HepG2 (cell line): ENCODE measurements around the gene KIAA1549.

Experiments
- CAMTA2 ChIP-seq: sonication (generic); formaldehyde crosslinking; IDR thresholded peaks from 2 replicates; pipeline ENCODE4 v1.4.0; 2020; ENCODE audit warnings: mild to moderate bottlenecking, missing genetic modification reagents, borderline replicate concordance
- MLLT10 ChIP-seq: sonication (generic); formaldehyde crosslinking; IDR thresholded peaks from 2 replicates; pipeline ENCODE4 v1.4.0; 2020; ENCODE audit warnings: missing genetic modification reagents
- PAWR ChIP-seq: sonication (generic); formaldehyde crosslinking; IDR thresholded peaks from 2 replicates; pipeline ENCODE4 v1.4.0; 2020; ENCODE audit warnings: missing genetic modification reagents, mild to moderate bottlenecking, borderline replicate concordance
- REST ChIP-seq, 2 experiments: IDR thresholded peaks; 2 replicates each; pipeline ENCODE4 v1.6.1; 2011 to 2012; ENCODE audit warnings: low read length in 2 of 2, borderline replicate concordance in 1 of 2, low read depth in 1 of 2, mild to moderate bottlenecking in 1 of 2, moderate library complexity in 1 of 2
- SUZ12 ChIP-seq: fragments of 150-350 bp; IDR thresholded peaks from 2 replicates; pipeline ENCODE4 v1.6.1; 2014; ENCODE audit warnings: low read depth, low read length
- TBX3 ChIP-seq: fragments of 450-650 bp; IDR thresholded peaks from 2 replicates; pipeline ENCODE4 v1.6.1; 2017; ENCODE audit warnings: antibody characterized with exemption, mild to moderate bottlenecking, inconsistent platforms, borderline replicate concordance
- THAP9 ChIP-seq: sonication (generic); formaldehyde crosslinking; IDR thresholded peaks from 2 replicates; pipeline ENCODE4; 2020; ENCODE audit warnings: missing genetic modification reagents, mild to moderate bottlenecking, borderline replicate concordance
- ZNF12 ChIP-seq: sonication (generic); formaldehyde crosslinking; IDR thresholded peaks from 2 replicates; pipeline ENCODE4 v1.5.0; 2020; ENCODE audit warnings: missing genetic modification reagents
- ZNF274 ChIP-seq: sonication (generic); formaldehyde crosslinking; IDR thresholded peaks from 2 replicates; pipeline ENCODE4 v1.5.1; 2020; ENCODE audit warnings: mild to moderate bottlenecking, missing genetic modification reagents
- ZNF3 ChIP-seq: IDR thresholded peaks from 2 replicates; pipeline ENCODE4 v1.7.0; 2017; ENCODE audit warnings: inconsistent platforms

GRCh38 chr7:138934861-138935260 is 46.3 kb downstream of the KIAA1549 start:
- no peak for TF ChIP-seq ZNF12 (CRISPR knock-in tag)
- TF ChIP-seq THAP9 = no peak
- TF ChIP-seq ZNF3 (CRISPR knock-in tag) = no peak
- TF ChIP-seq TBX3 = no peak
- no peak for TF ChIP-seq ZNF274 (CRISPR knock-in tag)
- no peak for TF ChIP-seq REST (IDR thresholded peaks at IDR 0.05; ENCODE audit: borderline replicate concordance in 1 of 2, low read depth in 1 of 2, low read length in 2 of 2)
- no peak for TF ChIP-seq SUZ12
- no peak for TF ChIP-seq MLLT10
- no peak for TF ChIP-seq PAWR (CRISPR knock-in tag)
- TF ChIP-seq CAMTA2 (CRISPR knock-in tag) = no peak
